ENCODE results near the gene ELP2.
"Not testable (repeated sequence)": the region's sequence is repeated elsewhere in the genome, so short reads cannot be mapped to it uniquely, and the experiment has no call there.

ELP2 gene

GRCh38 chr18:36207303-36207702 lies 77.6 kb downstream of the ELP2 start:
- TF ChIP-seq CTCF (conservative IDR thresholded peaks at IDR 0.05; ENCODE audit: low read depth, low read length), result no peak
- no peaks in the 10 kb centered on the region for H4K20me1 ChIP-seq (ENCODE audit: insufficient read depth)
- no peaks in the 10 kb centered on the region for H3K4me1 ChIP-seq (ENCODE audit: low read depth, poor library complexity, severe bottlenecking)
- H3K36me3 ChIP-seq (ENCODE audit: insufficient read depth), result no peaks in the 10 kb centered on the region
- H2AFZ ChIP-seq (ENCODE audit: low read depth), result no peak overlapping the region
- H3K4me2 ChIP-seq, result no peak overlapping the region
- no peaks in the 10 kb centered on the region for H3K79me2 ChIP-seq (ENCODE audit: insufficient read depth, low read depth)
- H3K27ac ChIP-seq, result no peak overlapping the region
- H3K4me3 ChIP-seq (IDR thresholded peaks at IDR 0.05; ENCODE audit: insufficient read depth, low read depth, low read length), result no peak overlapping the region
- no peaks in the 10 kb centered on the region for H3K27me3 ChIP-seq (ENCODE audit: insufficient read depth, low read depth)
- no peak overlapping the region for H3K9ac ChIP-seq

- H3K4me2 ChIP-seq; H3K27ac ChIP-seq; H4K20me1 ChIP-seq (ENCODE audit: insufficient read depth); H3K27me3 ChIP-seq (ENCODE audit: insufficient read depth, low read depth); H3K4me1 ChIP-seq (ENCODE audit: low read depth, poor library complexity, severe bottlenecking); H3K4me3 ChIP-seq (IDR thresholded peaks at IDR 0.05; ENCODE audit: insufficient read depth, low read depth, low read length); H2AFZ ChIP-seq (ENCODE audit: low read depth); H3K36me3 ChIP-seq (ENCODE audit: insufficient read depth); H3K9ac ChIP-seq; H3K79me2 ChIP-seq (ENCODE audit: insufficient read depth, low read depth): not testable (repeated sequence)
These were observed 78.3 kb downstream of the ELP2 start for GRCh38 chr18:36207969-36208368.

- Histone ChIP-seq H3K4me1 (ENCODE audit: low read depth, poor library complexity, severe bottlenecking) (no peaks in the 10 kb centered on the region), H3K27me3 (ENCODE audit: insufficient read depth, low read depth) (no peaks in the 10 kb centered on the region), H3K4me3 (IDR thresholded peaks at IDR 0.05; ENCODE audit: insufficient read depth, low read depth, low read length) (no peak overlapping the region), H2AFZ (ENCODE audit: low read depth) (no peak overlapping the region), H3K36me3 (ENCODE audit: insufficient read depth) (no peaks in the 10 kb centered on the region), H4K20me1 (ENCODE audit: insufficient read depth) (no peaks in the 10 kb centered on the region), H3K27ac (no peak overlapping the region), H3K79me2 (ENCODE audit: insufficient read depth, low read depth) (no peaks in the 10 kb centered on the region), H3K4me2 (no peak overlapping the region), H3K9ac (no peak overlapping the region)
- TF ChIP-seq CTCF (conservative IDR thresholded peaks at IDR 0.05; ENCODE audit: low read depth, low read length), result no peak
These were observed 81.9 kb downstream of the ELP2 start for GRCh38 chr18:36211612-36212065.

GRCh38 chr18:36212301-36213171 lies 82.8 kb downstream of the ELP2 start:
- no peaks in the 10 kb centered on the region for H3K27me3 ChIP-seq (ENCODE audit: insufficient read depth, low read depth)
- H3K9ac ChIP-seq, result no peak overlapping the region
- H2AFZ ChIP-seq (ENCODE audit: low read depth), result no peak overlapping the region
- no peak overlapping the region for H3K27ac ChIP-seq
- H3K79me2 ChIP-seq (ENCODE audit: insufficient read depth, low read depth), result no peaks in the 10 kb centered on the region
- no peak overlapping the region for H3K4me2 ChIP-seq
- no peaks in the 10 kb centered on the region for H3K36me3 ChIP-seq (ENCODE audit: insufficient read depth)
- TF ChIP-seq CTCF (conservative IDR thresholded peaks at IDR 0.05; ENCODE audit: low read depth, low read length), result no peak
- H3K4me1 ChIP-seq (ENCODE audit: low read depth, poor library complexity, severe bottlenecking), result no peaks in the 10 kb centered on the region
- no peaks in the 10 kb centered on the region for H4K20me1 ChIP-seq (ENCODE audit: insufficient read depth)
- H3K4me3 ChIP-seq (IDR thresholded peaks at IDR 0.05; ENCODE audit: insufficient read depth, low read depth, low read length), result no peak overlapping the region

GRCh38 chr18:36214811-36215210 lies 85.1 kb downstream of the ELP2 start:
- Histone ChIP-seq H3K4me3 (IDR thresholded peaks at IDR 0.05; ENCODE audit: insufficient read depth, low read depth, low read length) (no peak overlapping the region), H3K27ac (no peak overlapping the region), H2AFZ (ENCODE audit: low read depth) (no peak overlapping the region), H3K4me2 (no peak overlapping the region), H3K9ac (no peak overlapping the region), H3K27me3 (ENCODE audit: insufficient read depth, low read depth) (no peaks in the 10 kb centered on the region), H3K4me1 (ENCODE audit: low read depth, poor library complexity, severe bottlenecking) (no peaks in the 10 kb centered on the region), H3K79me2 (ENCODE audit: insufficient read depth, low read depth) (no peaks in the 10 kb centered on the region), H3K36me3 (ENCODE audit: insufficient read depth) (no peaks in the 10 kb centered on the region), H4K20me1 (ENCODE audit: insufficient read depth) (no peaks in the 10 kb centered on the region)
- no peak for TF ChIP-seq CTCF (conservative IDR thresholded peaks at IDR 0.05; ENCODE audit: low read depth, low read length)

Data from KMS-11 (cell line).